ENCODE data around the gene FAM20A.
"Not testable (repeated sequence)": the region's sequence is repeated elsewhere in the genome, so short reads cannot be mapped to it uniquely, and the experiment has no call there.

Gene FAM20A

GRCh38 chr17:68498479-68499326 is 102.5 kb downstream of the FAM20A start:
- in situ Hi-C loops (cut with HindIII; ENCODE audit: low sequenced_read_pairs): no loop called here

GRCh38 chr17:68497885-68498319 is 103.3 kb downstream of the FAM20A start:
- in situ Hi-C loops (cut with HindIII; ENCODE audit: low sequenced_read_pairs): no loop called here

GRCh38 chr17:68495081-68495480 is 106.1 kb downstream of the FAM20A start:
- in situ Hi-C loops (cut with HindIII; ENCODE audit: low sequenced_read_pairs): no loop called here

GRCh38 chr17:68492394-68493054 is 108.6 kb downstream of the FAM20A start:
- in situ Hi-C loops (cut with HindIII; ENCODE audit: low sequenced_read_pairs): not testable (repeated sequence)

GRCh38 chr17:68491381-68492231 is 109.6 kb downstream of the FAM20A start:
- in situ Hi-C loops (cut with HindIII; ENCODE audit: low sequenced_read_pairs): no loop called here

GRCh38 chr17:68489919-68490318 is 111.2 kb downstream of the FAM20A start:
- in situ Hi-C loops (cut with HindIII; ENCODE audit: low sequenced_read_pairs): no loop called here

Data from endothelial cell of hepatic sinusoid (primary cell).